Posterior cingulate gyrus (tissue), 11 donors: ENCODE results near the gene KPNB1.

Experiments used
- DNase-seq, 10 donors: peaks; one replicate each; pipeline versions ENCODE4 v3.0.0 to v3.0.0-alpha.2; 2020 to 2021; ENCODE audit warnings: mixed read lengths in 3 of 10
- intact Hi-C: fragments of 100-400 bp; cut with DNase I; formaldehyde crosslinking; loops from one replicate; pipeline ENCODE4 v1.15.1; 2023

Gene KPNB1

GRCh38 chr17:47694581-47695428, 45.1 kb downstream of the KPNB1 start:
- intact Hi-C loops: loop anchor here (5.0 kb wide), 2 partner anchors 47 to 97 kb away; no protein-coding TSS in a partner anchor
- peak; percentile 30 to 93 (median 61) for DNase-seq

- DNase-seq: peak in 1 of 10 donors; percentile 83
- intact Hi-C loops: loop anchor here (5.0 kb wide), 2 partner anchors 47 to 97 kb away; no protein-coding TSS in a partner anchor
Observed at GRCh38 chr17:47695429-47696376, 46.0 kb downstream of the KPNB1 start.

- DNase-seq: peak in 2 of 10 donors; percentile 3 to 60
- intact Hi-C loops: loop anchor here (5.0 kb wide), 2 partner anchors 45 to 95 kb away; no protein-coding TSS in a partner anchor
Observed at GRCh38 chr17:47696717-47697642, 47.3 kb downstream of the KPNB1 start.

- DNase-seq: peak in 2 of 10 donors; percentile 5 to 59
- intact Hi-C loops: loop anchor here (5.0 kb wide), 2 partner anchors 44 to 94 kb away; no protein-coding TSS in a partner anchor
Observed at GRCh38 chr17:47697906-47698711, 48.4 kb downstream of the KPNB1 start.

GRCh38 chr17:47698749-47699535, 49.2 kb downstream of the KPNB1 start:
- DNase-seq: peak in 9 of 10 donors; percentile 42 to 94 (median 73)
- intact Hi-C loops: loop anchor here (5.0 kb wide), 2 partner anchors 43 to 93 kb away; no protein-coding TSS in a partner anchor

GRCh38 chr17:47699536-47699840, 49.8 kb downstream of the KPNB1 start:
- intact Hi-C loops: loop anchor here (5.0 kb wide), 2 partner anchors 43 to 93 kb away; no protein-coding TSS in a partner anchor
- no peak for DNase-seq

- intact Hi-C loops: no loop called here
Observed at GRCh38 chr17:47700471-47701449, 51.0 kb downstream of the KPNB1 start.

GRCh38 chr17:47701608-47702007, 51.9 kb downstream of the KPNB1 start:
- peak in 1 of 10 donors; percentile 48 for DNase-seq
- intact Hi-C loops: no loop called here

More at GRCh38 chr17:47700471-47701449, 51.0 kb downstream of the KPNB1 start:
- DNase-seq: peak in 1 of 10 donors; percentile 53

GRCh38 chr17:47702391-47702995, 52.8 kb downstream of the KPNB1 start:
- intact Hi-C loops: no loop called here
- DNase-seq: peak in 1 of 10 donors; percentile 69

GRCh38 chr17:47703191-47703591, 53.5 kb downstream of the KPNB1 start:
- intact Hi-C loops: no loop called here
- DNase-seq: peak in 2 of 10 donors; percentile 24 to 73

GRCh38 chr17:47703671-47704070, 54.0 kb downstream of the KPNB1 start:
- peak in 1 of 10 donors; percentile 33 for DNase-seq
- intact Hi-C loops: no loop called here

- DNase-seq: peak in 2 of 10 donors; percentile 25 to 78
- intact Hi-C loops: no loop called here
Observed at GRCh38 chr17:47704116-47704515, 54.4 kb downstream of the KPNB1 start.

GRCh38 chr17:47704736-47705135, 55.0 kb downstream of the KPNB1 start:
- peak in 3 of 10 donors; percentile 16 to 59 (median 52) for DNase-seq
- intact Hi-C loops: no loop called here

GRCh38 chr17:47705536-47706530, 56.1 kb downstream of the KPNB1 start:
- peak in 3 of 10 donors; percentile 3 to 62 (median 30) for DNase-seq
- intact Hi-C loops: no loop called here
